Subcutaneous abdominal adipose tissue (tissue), 5 donors: ENCODE results near the gene XAGE2.

ENCODE experiments used
- H3K27ac ChIP-seq: one replicate; pipeline ENCODE4 v1.7.0; 2013; ENCODE audit warnings: low read depth, mild to moderate bottlenecking, inconsistent platforms, low read length, moderate library complexity
- H3K27me3 ChIP-seq, 5 donors: one replicate each; pipeline ENCODE4 v1.7.0; 2013; ENCODE audit warnings: low read length in 5 of 5, inconsistent platforms in 1 of 5; ENCODE audit not compliant: control insufficient read depth in 5 of 5, insufficient read depth in 4 of 5
- H3K36me3 ChIP-seq, 5 donors: one replicate each; pipeline ENCODE4 v1.7.0; 2013; ENCODE audit warnings: low read length in 5 of 5; ENCODE audit not compliant: control insufficient read depth in 5 of 5, insufficient read depth in 5 of 5
- H3K4me1 ChIP-seq, 5 donors: one replicate each; pipeline ENCODE4 v1.7.0; 2013; ENCODE audit warnings: low read length in 5 of 5, mild to moderate bottlenecking in 3 of 5, moderate library complexity in 1 of 5; ENCODE audit not compliant: control insufficient read depth in 5 of 5, insufficient read depth in 5 of 5
- H3K4me3 ChIP-seq, 5 donors: one replicate each; pipeline ENCODE4 v1.7.0; 2013; ENCODE audit warnings: low read length in 5 of 5, low read depth in 1 of 5
- H3K9ac ChIP-seq, 5 donors: one replicate each; pipeline ENCODE4 v1.7.0; 2013; ENCODE audit warnings: low read length in 5 of 5, mild to moderate bottlenecking in 4 of 5, moderate library complexity in 3 of 5
- H3K9me3 ChIP-seq, 5 donors: one replicate each; pipeline ENCODE4 v1.7.0; 2013; ENCODE audit warnings: low read length in 5 of 5; ENCODE audit not compliant: control insufficient read depth in 5 of 5
- donor health status: healthy.
- donor health status: healthy.
- donor health status: healthy.
- donor health status: healthy.
- donor health status: healthy.

Gene XAGE2

GRCh38 chrX:52359614-52360232, 9.1 kb upstream of the XAGE2 start:
- Histone ChIP-seq H3K36me3 (no peaks in the 10 kb centered on the region), H3K4me3 (no peak overlapping the region), H3K4me1 (no peaks in the 10 kb centered on the region), H3K27me3 (peaks cover 3 to 23% (median 10%) of the 10 kb centered on the region in 5 donors), H3K9me3 (no peaks in the 10 kb centered on the region), H3K27ac (no peak overlapping the region), H3K9ac (no peak overlapping the region)

GRCh38 chrX:52361941-52362340, 6.9 kb upstream of the XAGE2 start:
- H3K9me3 ChIP-seq, result no peaks in the 10 kb centered on the region
- H3K4me1 ChIP-seq, result no peaks in the 10 kb centered on the region
- H3K4me3 ChIP-seq, result no peak overlapping the region
- no peak overlapping the region for H3K9ac ChIP-seq
- H3K27me3 ChIP-seq, result peaks cover 3 to 28% (median 8%) of the 10 kb centered on the region in 5 donors
- H3K36me3 ChIP-seq, result no peaks in the 10 kb centered on the region
- H3K27ac ChIP-seq, result no peak overlapping the region

GRCh38 chrX:52363247-52363883, 5.5 kb upstream of the XAGE2 start:
- no peak overlapping the region for H3K4me3 ChIP-seq
- peaks cover 3 to 28% (median 10%) of the 10 kb centered on the region in 5 donors for H3K27me3 ChIP-seq
- no peak overlapping the region for H3K9ac ChIP-seq
- no peaks in the 10 kb centered on the region for H3K4me1 ChIP-seq
- no peak overlapping the region for H3K27ac ChIP-seq
- no peaks in the 10 kb centered on the region for H3K9me3 ChIP-seq
- H3K36me3 ChIP-seq, result no peaks in the 10 kb centered on the region

- Histone ChIP-seq H3K27me3 (peaks cover 9 to 52% (median 24%) of the 10 kb centered on the region in 5 donors), H3K9me3 (no peaks in the 10 kb centered on the region), H3K9ac (no peak overlapping the region), H3K27ac (no peak overlapping the region), H3K36me3 (no peaks in the 10 kb centered on the region), H3K4me1 (no peaks in the 10 kb centered on the region), H3K4me3 (no peak overlapping the region)
These were observed 10.0 kb downstream of the XAGE2 start for GRCh38 chrX:52378870-52379269.

GRCh38 chrX:52380993-52381392, 12.2 kb downstream of the XAGE2 start:
- Histone ChIP-seq H3K27ac (no peak overlapping the region), H3K4me1 (no peaks in the 10 kb centered on the region), H3K36me3 (no peaks in the 10 kb centered on the region), H3K9ac (no peak overlapping the region), H3K27me3 (peaks cover 9 to 51% (median 22%) of the 10 kb centered on the region in 5 donors), H3K4me3 (no peak overlapping the region), H3K9me3 (no peaks in the 10 kb centered on the region)

- no peak overlapping the region for H3K9ac ChIP-seq
- H3K27ac ChIP-seq, result no peak overlapping the region
- H3K36me3 ChIP-seq, result no peaks in the 10 kb centered on the region
- H3K4me3 ChIP-seq, result no peak overlapping the region
- no peaks in the 10 kb centered on the region for H3K9me3 ChIP-seq
- H3K27me3 ChIP-seq, result peaks cover 0 to 5% (median 4%) of the 10 kb centered on the region in 5 donors
- no peaks in the 10 kb centered on the region for H3K4me1 ChIP-seq
These were observed 41.9 kb downstream of the XAGE2 start for GRCh38 chrX:52410439-52411394.

GRCh38 chrX:52415304-52415703, 46.5 kb downstream of the XAGE2 start:
- Histone ChIP-seq H3K36me3 (no peaks in the 10 kb centered on the region), H3K9me3 (no peaks in the 10 kb centered on the region), H3K4me1 (no peaks in the 10 kb centered on the region), H3K27ac (no peak overlapping the region), H3K9ac (no peak overlapping the region), H3K27me3 (peaks cover 0 to 20% (median 12%) of the 10 kb centered on the region in 5 donors), H3K4me3 (no peak overlapping the region)

- Histone ChIP-seq H3K4me3 (no peak overlapping the region), H3K9me3 (no peaks in the 10 kb centered on the region), H3K4me1 (peaks cover 0 to 3% (median 0%) of the 10 kb centered on the region in 5 donors), H3K27me3 (peaks cover 0 to 23% (median 12%) of the 10 kb centered on the region in 5 donors), H3K36me3 (no peaks in the 10 kb centered on the region), H3K27ac (no peak overlapping the region), H3K9ac (no peak overlapping the region)
These were observed 48.0 kb downstream of the XAGE2 start for GRCh38 chrX:52416816-52417215.

- Histone ChIP-seq H3K9ac (no peak overlapping the region), H3K27ac (no peak overlapping the region), H3K4me1 (peaks cover 0 to 3% (median 0%) of the 10 kb centered on the region in 5 donors), H3K4me3 (no peak overlapping the region), H3K9me3 (no peaks in the 10 kb centered on the region), H3K36me3 (no peaks in the 10 kb centered on the region), H3K27me3 (peaks cover 0 to 28% (median 13%) of the 10 kb centered on the region in 5 donors)
These were observed 52.1 kb downstream of the XAGE2 start for GRCh38 chrX:52420824-52421443.
